ENCODE data around the gene PRSS56.

Gene PRSS56

DNA sequence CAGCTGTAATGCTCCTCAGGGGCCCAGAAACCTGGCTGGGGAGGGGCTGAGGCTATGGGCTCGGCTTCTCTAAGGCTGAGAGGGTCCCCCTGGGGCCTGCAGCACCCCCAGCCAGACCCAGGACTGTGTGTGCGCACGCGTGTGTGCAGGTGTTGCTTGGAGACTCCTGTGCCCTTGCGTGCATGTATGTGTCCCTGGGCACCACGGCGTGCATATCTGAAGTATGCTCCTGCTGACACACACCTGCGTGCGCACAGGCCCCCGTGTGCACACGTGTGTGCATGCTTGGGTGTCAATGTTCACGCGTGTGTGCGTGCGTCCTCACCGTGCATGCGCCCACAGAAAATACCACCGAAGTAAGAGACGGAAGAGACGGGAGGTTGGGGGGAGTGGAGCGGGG lies 17.7 kb upstream of the PRSS56 start:
- FAIRE-seq, result no peak

GRCh38 chr2:232502911-232503808 lies 17.0 kb upstream of the PRSS56 start:
- no peak for FAIRE-seq

DNA sequence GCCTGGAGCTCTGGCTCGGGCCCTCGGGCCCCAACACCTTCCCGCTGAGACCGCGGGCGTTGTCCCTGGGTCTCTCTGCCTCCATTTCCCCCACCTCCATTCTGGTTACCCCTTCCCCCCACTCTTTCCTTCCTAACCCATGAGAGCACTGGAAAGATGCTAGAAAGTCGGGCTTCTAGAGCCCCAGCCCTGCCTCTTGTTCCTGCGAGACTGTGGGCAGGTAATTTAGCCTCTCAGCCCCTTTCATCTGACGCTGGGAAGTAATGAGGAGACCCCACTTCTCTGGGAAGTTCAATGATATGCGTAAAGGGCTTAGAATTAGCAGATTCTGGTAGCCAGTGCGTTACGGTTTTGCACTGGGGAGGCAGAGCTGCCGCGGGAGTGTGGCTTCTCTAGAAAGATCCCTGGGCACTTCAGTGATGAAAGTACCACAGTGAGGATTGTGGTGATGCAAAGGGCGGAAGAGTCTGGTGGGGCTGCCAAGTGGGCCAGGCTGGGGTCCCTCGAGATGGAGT lies 16.3 kb upstream of the PRSS56 start:
- FAIRE-seq, result no peak

GRCh38 chr2:232504438-232504837 lies 15.8 kb upstream of the PRSS56 start:
- no peak for FAIRE-seq

- FAIRE-seq, result no peak
These were observed 14.3 kb upstream of the PRSS56 start for GRCh38 chr2:232505856-232506255.

- no peak for FAIRE-seq
These were observed 13.5 kb upstream of the PRSS56 start for GRCh38 chr2:232506709-232507108.

GRCh38 chr2:232508251-232508650 lies 11.9 kb upstream of the PRSS56 start:
- no peak for FAIRE-seq

DNA sequence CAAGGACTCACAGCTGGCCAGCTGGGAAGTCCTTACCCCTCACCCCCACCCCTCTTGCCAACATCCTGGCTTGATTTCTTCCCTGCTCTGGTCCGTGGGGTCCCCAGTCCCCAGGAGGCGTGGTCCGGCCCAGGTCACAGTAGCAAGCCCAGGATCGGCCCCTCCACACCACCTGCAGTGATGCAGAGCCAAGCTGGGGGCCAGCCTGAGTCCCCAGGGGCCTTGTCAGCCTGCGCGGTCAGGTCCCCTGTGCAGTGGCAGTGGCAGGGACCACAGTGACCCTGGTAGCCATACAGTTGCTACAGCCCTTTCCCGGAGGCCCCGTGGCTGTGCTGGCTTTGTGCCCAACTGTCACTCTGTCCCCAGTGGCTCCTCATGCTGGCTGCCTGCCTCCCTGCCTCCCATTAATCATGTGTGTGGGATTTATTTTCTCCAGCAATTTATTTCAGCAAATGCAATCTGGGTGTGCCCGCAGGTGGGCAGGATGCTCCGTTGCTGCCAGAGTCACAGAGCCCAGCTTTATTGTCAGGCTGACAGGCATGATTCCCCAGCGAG lies 8.8 kb upstream of the PRSS56 start:
- FAIRE-seq, result no peak

- FAIRE-seq, result no peak
These were observed 7.6 kb upstream of the PRSS56 start for GRCh38 chr2:232512602-232513001.

- no peak for FAIRE-seq
These were observed 6.8 kb upstream of the PRSS56 start for GRCh38 chr2:232513353-232513752.

DNA sequence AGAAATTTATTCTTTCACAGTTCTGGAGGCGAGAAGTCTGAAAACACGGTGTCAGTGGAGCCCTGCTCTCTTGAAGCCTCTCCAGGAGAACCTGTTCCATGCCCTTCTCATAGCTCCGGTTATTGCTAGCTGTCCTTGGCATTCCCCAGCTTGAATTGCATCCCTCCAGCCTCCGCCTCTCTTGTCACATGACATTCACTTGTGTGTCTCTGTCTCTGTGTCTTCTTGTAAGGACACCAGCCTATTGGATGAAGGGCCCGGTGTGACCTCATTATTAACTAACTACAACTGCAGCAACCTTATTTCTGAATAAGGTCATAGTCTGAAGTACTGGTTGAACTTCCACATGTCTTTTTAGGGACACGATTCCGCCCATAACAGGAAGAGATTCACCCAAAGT lies 4.5 kb upstream of the PRSS56 start:
- FAIRE-seq, result no peak

GRCh38 chr2:232516551-232516950 lies 3.6 kb upstream of the PRSS56 start:
- no peak for FAIRE-seq

DNA sequence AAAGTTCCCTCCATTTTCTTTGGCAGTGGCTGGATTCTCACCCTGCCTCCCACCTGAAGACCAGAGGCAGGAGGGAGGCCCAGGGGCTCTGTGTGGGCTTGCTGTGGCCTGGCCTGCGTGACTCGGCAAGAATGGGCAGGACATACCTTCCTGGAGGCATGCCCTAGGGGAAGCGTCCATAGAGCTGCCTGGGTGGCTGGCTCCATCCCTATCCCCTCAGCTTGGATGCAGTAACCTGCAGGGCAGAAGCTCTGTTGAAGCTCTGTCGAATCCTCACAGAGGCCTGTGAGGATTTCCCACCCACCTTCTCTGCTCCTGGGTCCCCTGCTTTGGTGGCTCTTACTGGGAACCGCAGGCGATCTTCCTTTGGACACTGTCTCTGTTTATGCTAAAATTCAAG lies 1.3 kb upstream of the PRSS56 start:
- no peak for FAIRE-seq

- no peak for FAIRE-seq
These were observed 301 bp downstream of the PRSS56 start for GRCh38 chr2:232520489-232520888.

- FAIRE-seq, result no peak
These were observed 910 bp downstream of the PRSS56 start for GRCh38 chr2:232521098-232521497.

GRCh38 chr2:232521959-232522622 lies 1.9 kb downstream of the PRSS56 start:
- FAIRE-seq, result no peak

GRCh38 chr2:232522623-232523401 lies 2.6 kb downstream of the PRSS56 start:
- FAIRE-seq, result no peak

GRCh38 chr2:232523402-232523681 lies 3.2 kb downstream of the PRSS56 start:
- no peak for FAIRE-seq

- no peak for FAIRE-seq
These were observed 3.8 kb downstream of the PRSS56 start for GRCh38 chr2:232523682-232524597.

GRCh38 chr2:232524771-232525170 lies 4.6 kb downstream of the PRSS56 start:
- FAIRE-seq, result no peak

DNA sequence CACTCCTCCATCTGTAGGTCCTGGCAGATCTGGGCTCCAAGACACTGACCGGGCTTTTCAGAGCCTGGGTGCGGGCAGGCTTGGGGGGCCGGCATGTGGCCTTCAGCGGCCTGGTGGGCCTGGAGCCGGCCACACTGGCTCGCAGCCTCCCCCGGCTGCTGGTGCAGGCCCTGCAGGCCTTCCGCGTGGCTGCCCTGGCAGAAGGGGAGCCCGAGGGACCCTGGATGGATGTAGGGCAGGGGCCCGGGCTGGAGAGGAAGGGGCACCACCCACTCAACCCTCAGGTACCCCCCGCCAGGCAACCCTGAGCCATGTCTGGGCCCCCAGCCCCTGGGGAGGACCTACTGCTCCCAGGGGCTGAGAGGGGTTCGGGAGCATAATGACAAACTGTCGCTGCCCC lies 5.0 kb downstream of the PRSS56 start:
- FAIRE-seq, result no peak

DNA sequence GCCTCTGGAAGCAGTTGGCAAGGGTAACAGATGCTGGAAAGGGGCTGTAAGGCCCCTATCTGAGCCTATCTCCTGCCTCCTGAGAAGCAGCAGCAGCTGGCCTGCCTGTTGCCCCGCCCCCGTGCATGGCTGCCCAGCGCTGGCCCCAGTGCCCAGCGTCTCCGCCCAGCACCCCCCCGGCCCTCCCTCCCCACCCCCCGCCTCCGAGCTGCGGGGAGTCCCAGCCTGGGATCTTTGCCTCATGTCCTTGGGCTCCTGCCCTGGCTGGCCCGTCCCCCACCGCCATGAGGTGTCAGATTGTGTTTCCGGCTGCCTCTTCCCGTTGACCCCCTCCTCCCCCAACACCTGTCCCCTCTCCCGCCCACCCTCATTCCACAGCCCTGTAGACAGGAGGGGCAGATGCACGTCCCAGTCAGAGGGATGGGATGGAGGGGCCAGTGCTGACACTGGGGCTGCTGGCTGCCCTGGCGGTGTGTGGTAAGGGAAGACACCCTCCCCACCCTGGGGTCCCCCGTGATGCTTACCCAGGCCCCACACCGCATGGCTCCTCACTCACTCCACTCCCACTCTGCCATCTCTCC lies 5.7 kb downstream of the PRSS56 start, which contains the start of gene CHRND:
Gene CHRND, plus strand, starts transcription at position 370 of the 581 bp plus-strand sequence. Its CDS starts 56 bp downstream, at position 426.
- FAIRE-seq, result no peak

Measured in colon (tissue), 2 donors.